Lower leg skin (tissue), 3 donors: ENCODE results near the gene CLCNKB.

ENCODE experiments used
- POLR2A ChIP-seq, 2 donors: fragments of 450-650 bp; IDR thresholded peaks; one replicate each; pipeline ENCODE4 v1.6.1; 2016 to 2017; ENCODE audit warnings: antibody characterized with exemption in 2 of 2, mild to moderate bottlenecking in 1 of 2, moderate library complexity in 1 of 2
- TF ChIP-seq, protein P1 (sequence below), 3 donors: fragments of 450-650 bp; IDR thresholded peaks; one replicate each; pipeline ENCODE4 v1.5.1; 2016; ENCODE audit warnings: antibody characterized with exemption in 3 of 3, mild to moderate bottlenecking in 3 of 3, moderate library complexity in 2 of 3

DNA sequence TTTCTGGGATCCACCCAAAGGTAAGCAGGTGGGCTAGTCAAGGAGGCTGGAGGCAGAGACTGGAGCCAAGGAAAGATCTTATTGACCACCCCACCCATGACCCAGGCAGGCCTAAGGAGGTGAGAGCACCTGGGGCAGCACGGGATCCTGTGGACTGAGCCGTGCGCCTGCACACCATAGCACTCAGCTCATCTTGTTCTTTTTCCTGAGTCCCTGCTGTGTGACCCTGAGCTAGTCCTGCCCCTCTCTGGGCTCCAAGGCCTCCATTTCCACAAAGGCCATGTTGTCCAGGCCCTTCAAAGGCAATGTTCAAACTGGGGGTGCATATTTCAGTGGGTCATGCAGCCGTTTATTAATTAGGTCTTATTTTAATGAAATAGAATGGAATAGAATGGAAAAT, 22.7 kb downstream of the CLCNKB start:
- TF ChIP-seq, protein P1, sequence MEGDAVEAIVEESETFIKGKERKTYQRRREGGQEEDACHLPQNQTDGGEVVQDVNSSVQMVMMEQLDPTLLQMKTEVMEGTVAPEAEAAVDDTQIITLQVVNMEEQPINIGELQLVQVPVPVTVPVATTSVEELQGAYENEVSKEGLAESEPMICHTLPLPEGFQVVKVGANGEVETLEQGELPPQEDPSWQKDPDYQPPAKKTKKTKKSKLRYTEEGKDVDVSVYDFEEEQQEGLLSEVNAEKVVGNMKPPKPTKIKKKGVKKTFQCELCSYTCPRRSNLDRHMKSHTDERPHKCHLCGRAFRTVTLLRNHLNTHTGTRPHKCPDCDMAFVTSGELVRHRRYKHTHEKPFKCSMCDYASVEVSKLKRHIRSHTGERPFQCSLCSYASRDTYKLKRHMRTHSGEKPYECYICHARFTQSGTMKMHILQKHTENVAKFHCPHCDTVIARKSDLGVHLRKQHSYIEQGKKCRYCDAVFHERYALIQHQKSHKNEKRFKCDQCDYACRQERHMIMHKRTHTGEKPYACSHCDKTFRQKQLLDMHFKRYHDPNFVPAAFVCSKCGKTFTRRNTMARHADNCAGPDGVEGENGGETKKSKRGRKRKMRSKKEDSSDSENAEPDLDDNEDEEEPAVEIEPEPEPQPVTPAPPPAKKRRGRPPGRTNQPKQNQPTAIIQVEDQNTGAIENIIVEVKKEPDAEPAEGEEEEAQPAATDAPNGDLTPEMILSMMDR (IDR thresholded peaks at IDR 0.05), result no peak
- no peak for TF ChIP-seq POLR2A (IDR thresholded peaks at IDR 0.05)
